IgD-negative memory B cell (primary cell): ENCODE measurements around the gene ABHD6. TPM values are rescaled to one million over a fixed set of nuclear protein-coding genes. Genes with fewer than 3 reads are reported as not detected.

ENCODE experiments used
- H3K27ac Mint-ChIP-seq, 3 donors: one replicate each; pipeline ENCODE4 v1.8.0; 2020 to 2022; ENCODE audit warnings: mild to moderate bottlenecking in 3 of 3, mixed read lengths in 3 of 3, moderate library complexity in 1 of 3
- H3K27me3 Mint-ChIP-seq: one replicate; pipeline ENCODE4 v1.8.0; 2021; ENCODE audit warnings: mixed read lengths
- H3K36me3 Mint-ChIP-seq: one replicate; pipeline ENCODE4 v1.8.0; 2020; ENCODE audit warnings: mild to moderate bottlenecking, mixed read lengths
- H3K4me1 Mint-ChIP-seq, 3 donors: one replicate each; pipeline ENCODE4 v1.8.0; 2020 to 2022; ENCODE audit warnings: mixed read lengths in 3 of 3, mild to moderate bottlenecking in 1 of 3
- H3K4me3 Mint-ChIP-seq, 4 donors: one replicate each; pipeline ENCODE4 v1.8.0; 2020 to 2022; ENCODE audit warnings: mild to moderate bottlenecking in 4 of 4, mixed read lengths in 4 of 4, moderate library complexity in 3 of 4
- H3K9me3 Mint-ChIP-seq, 3 donors: one replicate each; pipeline ENCODE4 v1.8.0; 2020 to 2021; ENCODE audit warnings: mixed read lengths in 3 of 3, mild to moderate bottlenecking in 1 of 3
- polyA plus RNA-seq: library from polyadenylated mRNA; unstranded; fragments of 300-500 nt; fragmentation: Illumina TruSeq; gene quantifications from one replicate; pipeline ENCODE4 v1.2.3, GENCODE V29; 2021

ABHD6 gene
- polyA plus RNA-seq, 1 donor from 2014 or later: 11.0 TPM

DNA sequence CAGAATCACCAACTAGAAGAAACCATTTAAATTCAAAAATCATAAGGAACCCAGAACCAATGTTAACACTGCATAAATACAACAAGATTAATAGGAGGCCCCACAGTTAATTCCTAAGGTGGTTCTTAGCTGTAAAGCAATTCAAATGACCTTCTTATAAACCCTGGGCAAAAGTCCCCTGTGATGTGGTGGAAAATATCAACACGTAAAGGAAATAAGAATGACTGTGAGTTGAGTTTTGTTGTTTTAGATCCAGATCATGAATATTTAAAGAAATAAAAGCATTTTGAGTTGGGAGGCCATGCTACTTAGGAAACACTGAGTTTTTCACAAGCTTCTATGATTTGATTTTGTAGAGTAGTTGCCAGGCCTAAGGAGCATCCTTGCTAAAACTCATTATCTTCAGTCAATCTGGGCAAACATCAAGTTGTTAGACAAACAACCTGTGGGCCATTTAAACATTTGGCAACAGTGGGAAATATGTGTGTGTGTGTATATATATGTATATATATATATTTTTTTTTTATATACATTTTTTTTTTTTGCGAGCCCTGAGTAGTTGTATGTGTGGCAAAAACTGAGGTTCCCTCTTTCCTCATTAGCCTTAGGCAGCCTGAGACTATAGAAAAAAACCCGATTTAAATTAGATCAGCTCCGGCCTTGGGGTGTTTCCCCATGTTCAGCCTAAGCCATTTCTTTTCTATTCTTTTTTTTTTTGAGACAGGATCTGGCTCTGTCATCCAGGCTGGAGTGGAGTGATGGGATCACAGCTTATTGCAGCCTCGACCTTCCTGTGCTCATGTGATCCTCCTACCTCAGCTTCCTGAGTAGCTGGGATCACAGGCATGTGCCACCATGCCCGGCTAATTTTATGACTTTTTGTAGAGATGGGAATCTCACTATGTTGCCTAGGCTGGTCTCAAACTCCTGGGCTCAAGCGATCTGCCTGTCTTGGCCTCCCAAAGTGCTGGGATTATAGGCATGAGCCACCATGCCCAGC lies 87.1 kb downstream of the ABHD6 start:
- Mint-ChIP-seq H3K27me3 (no peaks in the 10 kb centered on the region), H3K9me3 (no peaks in the 10 kb centered on the region)

GRCh38 chr3:58325525-58325992 lies 88.0 kb downstream of the ABHD6 start:
- Mint-ChIP-seq H3K9me3 (no peaks in the 10 kb centered on the region), H3K27ac (peak overlapping the region in 1 of 3 donors; percentile 64), H3K27me3 (no peaks in the 10 kb centered on the region), H3K4me1 (peaks cover 19 to 31% (median 24%) of the 10 kb centered on the region in 3 donors), H3K36me3 (peaks cover 2% of the 10 kb centered on the region), H3K4me3 (peak overlapping the region in 1 of 4 donors; percentile 34)

More for the DNA sequence above, 87.1 kb downstream of the ABHD6 start:
- peak overlapping the region in 2 of 4 donors; percentile 57 to 65 for H3K4me3 Mint-ChIP-seq
- H3K4me1 Mint-ChIP-seq: peaks cover 19 to 28% (median 24%) of the 10 kb centered on the region in 3 donors
- H3K36me3 Mint-ChIP-seq: no peaks in the 10 kb centered on the region
- peak overlapping the region; percentile 12 to 69 (median 46) for H3K27ac Mint-ChIP-seq

DNA sequence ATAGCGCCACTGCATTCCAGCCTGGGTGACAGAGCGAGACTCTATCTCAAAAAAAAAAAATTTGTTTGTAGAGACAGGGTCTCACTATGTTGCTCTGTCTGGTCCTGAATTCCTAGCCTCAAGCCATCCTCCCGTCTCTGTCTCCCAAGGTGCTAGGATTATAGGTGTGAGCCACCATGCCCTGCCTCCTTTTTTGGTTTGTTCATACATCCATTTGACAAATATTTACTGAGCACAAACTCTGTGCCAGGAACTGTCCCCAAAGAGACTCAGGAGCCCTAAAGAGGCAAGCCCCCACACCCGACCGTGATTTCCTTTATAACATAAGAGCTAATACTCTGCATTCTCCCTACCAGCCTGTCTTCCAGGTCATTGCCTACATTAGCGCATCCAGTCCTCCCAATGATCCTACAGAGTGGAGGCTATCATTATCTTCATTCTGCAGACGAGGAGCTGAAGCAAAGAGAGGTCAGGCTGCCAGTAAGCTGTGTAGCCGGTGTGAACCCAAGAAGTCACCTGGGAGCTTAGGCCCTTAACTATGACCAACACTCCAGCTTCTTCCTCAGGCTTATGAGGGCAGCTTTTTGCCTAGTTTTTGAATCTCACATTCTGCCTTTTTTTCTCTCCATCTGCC lies 88.8 kb downstream of the ABHD6 start:
- Mint-ChIP-seq H3K4me3 (no peak overlapping the region), H3K4me1 (peaks cover 20 to 30% (median 24%) of the 10 kb centered on the region in 3 donors), H3K9me3 (no peaks in the 10 kb centered on the region), H3K27ac (peak overlapping the region in 1 of 3 donors; percentile 53), H3K36me3 (peaks cover 2% of the 10 kb centered on the region), H3K27me3 (no peaks in the 10 kb centered on the region)

GRCh38 chr3:58329150-58329921 lies 91.7 kb downstream of the ABHD6 start:
- no peaks in the 10 kb centered on the region for H3K9me3 Mint-ChIP-seq
- H3K4me1 Mint-ChIP-seq: peaks cover 16 to 32% (median 21%) of the 10 kb centered on the region in 3 donors
- H3K27me3 Mint-ChIP-seq: no peaks in the 10 kb centered on the region
- H3K4me3 Mint-ChIP-seq: peak overlapping the region in 1 of 4 donors; percentile 48
- no peak overlapping the region for H3K27ac Mint-ChIP-seq
- peaks cover 2% of the 10 kb centered on the region for H3K36me3 Mint-ChIP-seq

DNA sequence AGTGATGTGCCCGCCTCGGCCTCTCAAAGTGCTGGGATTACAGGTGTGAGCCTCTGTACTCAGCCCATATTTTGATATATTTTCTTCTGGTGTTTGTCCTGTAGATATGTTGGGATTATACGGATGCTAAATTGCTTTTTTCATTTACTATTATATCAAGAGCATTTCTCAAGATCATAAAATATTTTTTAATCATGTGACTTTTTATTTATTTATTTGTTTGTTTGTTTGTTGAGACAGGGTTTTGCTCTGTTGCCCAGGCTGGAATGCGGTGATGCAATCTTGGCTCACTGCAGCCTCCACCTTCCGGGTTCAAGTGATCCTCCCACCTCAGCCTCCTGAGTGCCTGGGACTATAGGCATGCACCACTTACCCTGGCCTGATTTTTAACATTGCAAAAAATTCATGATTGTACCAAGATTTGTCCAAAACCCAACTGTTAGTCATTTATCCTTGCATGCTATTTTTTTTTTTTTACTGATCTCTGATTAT lies 92.4 kb downstream of the ABHD6 start:
- peaks cover 2% of the 10 kb centered on the region for H3K36me3 Mint-ChIP-seq

GRCh38 chr3:58331593-58332152 lies 94.1 kb downstream of the ABHD6 start:
- Mint-ChIP-seq H3K36me3 (peaks cover 2% of the 10 kb centered on the region), H3K27ac (peak overlapping the region in 2 of 3 donors; percentile 49 to 67), H3K9me3 (no peaks in the 10 kb centered on the region), H3K4me3 (peak overlapping the region; percentile 75 to 84 (median 80)), H3K27me3 (no peaks in the 10 kb centered on the region), H3K4me1 (peaks cover 17 to 36% (median 24%) of the 10 kb centered on the region in 3 donors)

More for the DNA sequence above, 92.4 kb downstream of the ABHD6 start:
- peak overlapping the region in 1 of 3 donors; percentile 69 for H3K27ac Mint-ChIP-seq
- H3K4me3 Mint-ChIP-seq: peak overlapping the region in 1 of 4 donors; percentile 86
- H3K27me3 Mint-ChIP-seq: no peaks in the 10 kb centered on the region
- no peaks in the 10 kb centered on the region for H3K9me3 Mint-ChIP-seq
- H3K4me1 Mint-ChIP-seq: peaks cover 13 to 30% (median 19%) of the 10 kb centered on the region in 3 donors

- H3K27me3 Mint-ChIP-seq: no peaks in the 10 kb centered on the region
- peaks cover 25 to 36% (median 30%) of the 10 kb centered on the region in 3 donors for H3K4me1 Mint-ChIP-seq
- peak within 1 kb of the TSS; percentile 95 to 100 (median 100) for H3K4me3 Mint-ChIP-seq
- H3K27ac Mint-ChIP-seq: peak within 1 kb of the TSS; percentile 91 to 97 (median 97)
- peaks cover 2% of the 10 kb centered on the region for H3K36me3 Mint-ChIP-seq
- H3K9me3 Mint-ChIP-seq: no peaks in the 10 kb centered on the region
Observed at GRCh38 chr3:58332575-58333188, 95.1 kb downstream of the ABHD6 start, which contains the start of gene PXK. TSS of gene PXK (plus strand) at chr3:58332892. CDS start at chr3:58332989, 97 bp downstream.

DNA sequence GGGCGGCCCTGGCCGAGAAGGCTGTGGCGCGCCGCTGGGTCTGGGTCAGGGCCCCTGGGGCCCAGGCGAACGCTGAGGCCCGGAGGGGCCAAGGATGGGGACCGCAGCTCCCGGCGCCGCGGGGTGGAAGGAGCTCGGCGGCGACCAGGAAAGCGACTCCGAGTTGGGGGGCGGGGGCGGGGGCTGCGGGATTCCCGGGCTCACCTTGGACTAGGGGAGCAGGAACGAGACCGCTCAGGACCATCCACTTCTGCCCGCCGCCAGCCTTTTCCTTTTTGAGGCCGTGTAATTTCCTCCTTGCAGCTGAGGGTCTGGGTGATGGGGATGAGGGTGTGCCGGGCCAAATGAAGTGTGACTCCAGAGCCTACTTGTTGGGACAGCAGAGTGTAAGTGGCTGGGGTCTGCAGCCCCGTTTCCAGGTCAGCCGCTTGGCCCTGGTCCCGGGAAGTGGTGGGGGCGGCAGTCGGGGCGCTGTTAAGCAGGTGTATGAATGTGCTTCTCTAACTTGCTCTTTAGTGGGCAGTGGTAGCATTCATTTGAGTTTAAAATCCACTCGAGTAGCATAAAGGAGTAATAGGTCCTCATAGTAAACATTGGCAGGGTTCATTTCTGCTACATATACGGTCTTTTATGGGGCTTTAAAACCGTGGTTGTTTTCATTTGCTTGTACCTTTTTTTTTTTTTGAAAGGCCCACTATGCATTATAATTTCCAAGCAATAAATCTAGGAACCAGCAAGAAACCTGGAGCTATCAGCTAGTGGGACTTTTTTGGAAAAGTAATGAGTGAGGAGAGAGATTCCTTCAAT lies 95.8 kb downstream of the ABHD6 start:
- Mint-ChIP-seq H3K27me3 (no peaks in the 10 kb centered on the region), H3K36me3 (peaks cover 2% of the 10 kb centered on the region), H3K9me3 (no peaks in the 10 kb centered on the region), H3K27ac (peak overlapping the region; percentile 91 to 97 (median 97)), H3K4me3 (peak overlapping the region; percentile 95 to 100 (median 100)), H3K4me1 (peaks cover 28 to 36% (median 32%) of the 10 kb centered on the region in 3 donors)

- no peaks in the 10 kb centered on the region for H3K27me3 Mint-ChIP-seq
- peaks cover 34 to 41% (median 36%) of the 10 kb centered on the region in 3 donors for H3K4me1 Mint-ChIP-seq
- peak overlapping the region; percentile 95 to 100 (median 100) for H3K4me3 Mint-ChIP-seq
Observed at GRCh38 chr3:58334013-58334321, 96.4 kb downstream of the ABHD6 start.

GRCh38 chr3:58334506-58334884 lies 96.9 kb downstream of the ABHD6 start:
- Mint-ChIP-seq H3K4me1 (peaks cover 39 to 46% (median 42%) of the 10 kb centered on the region in 3 donors), H3K27ac (peak overlapping the region; percentile 91 to 97 (median 92)), H3K36me3 (peaks cover 4% of the 10 kb centered on the region), H3K4me3 (peak overlapping the region; percentile 95 to 100 (median 100)), H3K27me3 (no peaks in the 10 kb centered on the region), H3K9me3 (peaks cover 0 to 2% (median 0%) of the 10 kb centered on the region in 3 donors)

More at GRCh38 chr3:58334013-58334321, 96.4 kb downstream of the ABHD6 start:
- H3K27ac Mint-ChIP-seq: peak overlapping the region; percentile 91 to 97 (median 97)
- H3K9me3 Mint-ChIP-seq: peaks cover 0 to 2% (median 0%) of the 10 kb centered on the region in 3 donors
- peaks cover 3% of the 10 kb centered on the region for H3K36me3 Mint-ChIP-seq

GRCh38 chr3:58335652-58335947 lies 98.0 kb downstream of the ABHD6 start:
- Mint-ChIP-seq H3K27me3 (no peaks in the 10 kb centered on the region), H3K4me1 (peaks cover 41 to 46% (median 42%) of the 10 kb centered on the region in 3 donors)

GRCh38 chr3:58336135-58336882 lies 98.7 kb downstream of the ABHD6 start:
- peak overlapping the region in 3 of 4 donors; percentile 35 to 95 (median 76) for H3K4me3 Mint-ChIP-seq
- H3K27ac Mint-ChIP-seq: peak overlapping the region; percentile 64 to 97 (median 91)
- H3K36me3 Mint-ChIP-seq: peaks cover 6% of the 10 kb centered on the region
- H3K9me3 Mint-ChIP-seq: peaks cover 0 to 2% (median 0%) of the 10 kb centered on the region in 3 donors
- no peaks in the 10 kb centered on the region for H3K27me3 Mint-ChIP-seq
- H3K4me1 Mint-ChIP-seq: peaks cover 44 to 48% (median 46%) of the 10 kb centered on the region in 3 donors

More at GRCh38 chr3:58335652-58335947, 98.0 kb downstream of the ABHD6 start:
- Mint-ChIP-seq H3K4me3 (peak overlapping the region; percentile 95 to 100 (median 100)), H3K9me3 (peaks cover 0 to 2% (median 0%) of the 10 kb centered on the region in 3 donors), H3K27ac (peak overlapping the region; percentile 91 to 97 (median 92)), H3K36me3 (peaks cover 3% of the 10 kb centered on the region)
